Astrocyte of the spinal cord (primary cell): ENCODE data around the gene CACNA1E.

ENCODE experiments used
- DNase-seq: peaks from one replicate; pipeline ENCODE4 v3.0.0; 2011; ENCODE audit warnings: low read depth, low spot score
- H3K4me3 ChIP-seq: 2 replicates; pipeline ENCODE4 v1.5.1; 2011; ENCODE audit warnings: low read depth, mild to moderate bottlenecking, low read length, moderate library complexity
- in situ Hi-C: cut with HindIII; loops from 2 replicates; pipeline ENCODE4 v1.10.0; 2017; ENCODE audit warnings: low sequenced_read_pairs
- TF ChIP-seq, protein P1 (sequence below): IDR thresholded peaks from 2 replicates; pipeline ENCODE4 v1.5.1; 2012; ENCODE audit warnings: low read depth, mild to moderate bottlenecking, low read length, inconsistent platforms

CACNA1E gene

DNA sequence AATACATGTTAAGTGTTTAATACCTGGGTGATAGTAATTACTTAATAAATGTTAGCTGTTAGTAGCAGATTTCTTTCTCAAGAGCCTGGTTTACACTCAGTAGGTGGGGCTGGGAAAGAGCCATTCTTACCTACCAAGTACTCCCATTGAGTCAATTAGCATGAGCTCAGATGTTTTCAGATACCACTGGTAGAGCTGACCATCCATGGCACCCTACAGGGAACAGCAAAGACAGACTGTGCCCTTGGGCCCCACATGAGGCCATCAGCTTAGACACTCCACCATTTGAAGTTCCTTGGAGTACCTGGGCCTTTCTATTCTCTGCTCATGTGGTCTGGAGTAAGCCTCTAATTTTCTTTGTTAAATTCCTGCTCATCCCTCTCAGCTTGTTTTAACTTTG is 179.3 kb downstream of the CACNA1E start:
- in situ Hi-C loops, result no loop called here
- no peak overlapping the region for H3K4me3 ChIP-seq
- DNase-seq, result no peak
- TF ChIP-seq, protein P1, sequence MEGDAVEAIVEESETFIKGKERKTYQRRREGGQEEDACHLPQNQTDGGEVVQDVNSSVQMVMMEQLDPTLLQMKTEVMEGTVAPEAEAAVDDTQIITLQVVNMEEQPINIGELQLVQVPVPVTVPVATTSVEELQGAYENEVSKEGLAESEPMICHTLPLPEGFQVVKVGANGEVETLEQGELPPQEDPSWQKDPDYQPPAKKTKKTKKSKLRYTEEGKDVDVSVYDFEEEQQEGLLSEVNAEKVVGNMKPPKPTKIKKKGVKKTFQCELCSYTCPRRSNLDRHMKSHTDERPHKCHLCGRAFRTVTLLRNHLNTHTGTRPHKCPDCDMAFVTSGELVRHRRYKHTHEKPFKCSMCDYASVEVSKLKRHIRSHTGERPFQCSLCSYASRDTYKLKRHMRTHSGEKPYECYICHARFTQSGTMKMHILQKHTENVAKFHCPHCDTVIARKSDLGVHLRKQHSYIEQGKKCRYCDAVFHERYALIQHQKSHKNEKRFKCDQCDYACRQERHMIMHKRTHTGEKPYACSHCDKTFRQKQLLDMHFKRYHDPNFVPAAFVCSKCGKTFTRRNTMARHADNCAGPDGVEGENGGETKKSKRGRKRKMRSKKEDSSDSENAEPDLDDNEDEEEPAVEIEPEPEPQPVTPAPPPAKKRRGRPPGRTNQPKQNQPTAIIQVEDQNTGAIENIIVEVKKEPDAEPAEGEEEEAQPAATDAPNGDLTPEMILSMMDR, result no peak

DNA sequence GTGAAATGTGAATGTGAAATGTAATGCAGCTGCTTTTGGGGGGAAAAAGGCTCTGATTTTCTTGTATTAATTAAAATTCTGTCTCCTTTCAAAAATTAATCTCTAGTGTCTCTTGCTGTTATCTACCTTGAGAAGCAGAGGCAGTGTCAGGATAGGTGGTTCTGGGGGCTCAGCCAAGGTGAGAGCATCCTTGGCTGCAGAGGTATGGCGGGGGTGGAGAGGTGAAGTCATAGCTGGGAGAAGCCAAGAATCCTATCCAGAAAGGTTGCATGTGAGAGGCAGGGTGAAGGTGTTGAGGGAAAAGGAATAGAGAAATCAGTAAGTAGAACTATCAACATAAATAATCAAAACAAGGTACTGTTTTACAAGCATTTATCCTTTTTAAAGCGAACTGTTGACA is 181.2 kb downstream of the CACNA1E start:
- no peak for DNase-seq
- H3K4me3 ChIP-seq, result no peak overlapping the region
- in situ Hi-C loops, result no loop called here
- TF ChIP-seq, protein P1, result no peak

DNA sequence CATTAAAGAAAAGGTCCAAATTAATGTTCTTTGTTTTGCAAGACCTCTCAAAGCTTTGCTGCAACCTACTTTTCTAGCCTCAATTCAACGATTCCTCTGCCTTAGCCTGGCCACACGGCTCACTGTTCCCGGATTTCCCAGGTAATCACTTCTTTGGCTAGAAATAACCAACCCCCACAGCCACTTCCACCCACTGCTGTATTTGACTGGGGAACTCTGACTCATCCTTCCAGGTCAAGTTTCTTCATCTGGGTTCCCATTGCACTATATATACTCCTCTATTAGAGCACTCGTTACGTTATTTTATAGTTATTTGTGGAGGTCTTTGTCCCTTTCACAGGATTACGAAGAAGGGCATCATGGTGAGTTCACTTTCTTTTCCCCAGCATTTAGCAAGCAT is 185.9 kb downstream of the CACNA1E start:
- no peak for DNase-seq
- TF ChIP-seq, protein P1, result no peak

DNA sequence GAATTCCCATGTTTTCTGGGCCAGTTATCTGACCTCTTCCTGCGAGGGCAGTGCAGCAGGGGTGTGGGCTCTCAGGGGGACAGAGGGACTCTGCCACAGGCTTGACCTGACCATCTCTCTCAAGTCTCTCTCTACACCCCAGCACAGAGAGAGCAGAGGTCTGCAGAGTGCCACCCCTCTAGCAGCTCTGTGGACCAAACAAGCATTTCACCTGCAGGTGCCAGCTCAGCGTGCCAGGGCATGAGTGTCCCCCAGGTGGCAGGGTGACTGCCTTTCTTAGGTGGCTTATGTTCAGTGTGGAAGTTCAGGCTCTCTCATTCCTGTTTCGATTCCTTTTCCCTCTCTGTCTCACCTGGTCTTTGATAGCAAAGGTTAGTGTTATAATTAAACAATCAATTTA is 191.3 kb downstream of the CACNA1E start:
- H3K4me3 ChIP-seq, result no peak overlapping the region
- TF ChIP-seq, protein P1, result no peak
- in situ Hi-C loops, result no loop called here
- no peak for DNase-seq

More for the DNA sequence above, 185.9 kb downstream of the CACNA1E start:
- in situ Hi-C loops, result no loop called here
- no peak overlapping the region for H3K4me3 ChIP-seq

DNA sequence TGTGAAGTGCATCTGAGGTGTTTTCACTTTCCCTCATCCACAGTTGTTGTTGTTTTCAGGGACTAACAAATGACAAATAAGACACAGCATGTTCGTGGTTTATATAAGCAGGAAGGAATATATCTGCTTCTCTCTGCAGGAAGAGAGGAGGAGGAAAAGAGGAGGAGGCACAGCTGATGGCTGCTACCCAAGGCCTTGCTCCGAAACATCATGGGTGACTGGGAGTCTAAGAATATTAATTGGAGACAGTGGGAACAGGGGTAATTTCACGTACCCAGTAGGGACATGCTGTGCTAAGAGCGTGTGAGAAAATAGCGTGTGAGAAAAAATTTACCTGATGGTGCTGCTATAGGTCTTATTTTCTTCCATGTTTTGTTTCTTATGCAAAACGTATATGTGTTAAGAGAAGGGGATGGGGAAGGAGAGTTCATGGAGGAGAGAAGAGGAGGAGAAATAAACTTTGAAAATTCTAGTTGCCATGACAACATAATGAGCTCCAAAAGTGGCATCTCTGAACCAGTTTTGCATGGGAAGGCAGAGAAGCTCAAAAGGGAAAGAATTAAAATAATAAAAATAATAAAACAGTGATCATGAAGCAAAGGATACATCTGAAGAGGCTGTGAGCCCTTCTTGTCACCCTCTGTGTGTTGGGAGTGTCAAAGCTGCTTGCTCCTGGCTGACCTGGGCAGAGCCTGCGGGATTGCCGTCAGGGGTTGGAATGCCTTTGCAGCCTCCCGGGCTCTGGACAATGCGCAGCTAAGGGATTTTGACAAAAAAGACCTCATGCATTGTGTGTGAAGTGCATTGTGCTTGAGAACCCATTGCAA is 192.0 kb downstream of the CACNA1E start:
- in situ Hi-C loops, result no loop called here
- no peak for DNase-seq
- TF ChIP-seq, protein P1, result no peak
- no peak overlapping the region for H3K4me3 ChIP-seq

DNA sequence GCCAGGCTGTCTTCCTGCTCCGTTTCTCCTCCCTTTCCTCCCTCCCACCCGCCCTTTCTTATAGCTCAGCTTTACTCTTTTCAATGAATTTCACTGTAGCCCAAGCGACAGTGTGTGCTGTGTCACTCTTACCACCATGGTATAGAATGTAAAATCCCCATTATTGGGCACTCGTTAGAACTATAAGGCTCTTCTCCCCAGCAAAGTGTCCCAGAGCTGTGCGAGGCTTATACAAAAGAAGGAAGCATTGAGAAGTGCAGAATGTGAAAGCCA is 192.5 kb downstream of the CACNA1E start:
- TF ChIP-seq, protein P1, result no peak
- in situ Hi-C loops, result no loop called here

More for the DNA sequence above, 192.5 kb downstream of the CACNA1E start:
- H3K4me3 ChIP-seq, result no peak overlapping the region
- no peak for DNase-seq
